Liver (tissue), 9 donors: ENCODE measurements around the gene MYCL. TPM values are rescaled to one million over a fixed set of nuclear protein-coding genes. Genes with fewer than 3 reads are reported as not detected.

ENCODE experiments used
- DNase-seq: peaks from one replicate; pipeline ENCODE4 v3.0.0-alpha.2; 2017; ENCODE audit warnings: low spot score
- H3K27ac ChIP-seq, 2 donors: one replicate each; pipeline ENCODE4 v1.7.0; 2013; ENCODE audit warnings: inconsistent platforms in 2 of 2, low read length in 2 of 2, control low read depth in 1 of 2, low read depth in 1 of 2, mild to moderate bottlenecking in 1 of 2
- H3K27me3 ChIP-seq, 4 donors: one replicate each; pipeline versions ENCODE4 v1.6.1 to v1.7.0; 2013; ENCODE audit warnings: low read length in 3 of 4, inconsistent platforms in 1 of 4, mild to moderate bottlenecking in 1 of 4, moderate library complexity in 1 of 4; ENCODE audit not compliant: control insufficient read depth in 4 of 4, insufficient read depth in 4 of 4
- H3K36me3 ChIP-seq, 4 donors: one replicate each; pipeline versions ENCODE4 v1.6.1 to v1.7.0; 2013; ENCODE audit warnings: low read length in 3 of 4, mild to moderate bottlenecking in 3 of 4, low read depth in 1 of 4, moderate library complexity in 1 of 4; ENCODE audit not compliant: control insufficient read depth in 4 of 4, insufficient read depth in 3 of 4
- H3K4me1 ChIP-seq, 4 donors: one replicate each; pipeline versions ENCODE4 v1.6.1 to v1.7.0; 2013; ENCODE audit warnings: low read length in 3 of 4, mild to moderate bottlenecking in 3 of 4, moderate library complexity in 1 of 4; ENCODE audit not compliant: control insufficient read depth in 4 of 4, insufficient read depth in 4 of 4
- H3K4me3 ChIP-seq, 3 donors: one replicate each; pipeline versions ENCODE4 v1.6.1 to v1.7.0; 2013; ENCODE audit warnings: low read length in 3 of 3, control low read depth in 1 of 3, low read depth in 1 of 3, mild to moderate bottlenecking in 1 of 3
- H3K9ac ChIP-seq, 2 donors: one replicate each; pipeline ENCODE4 v1.7.0; 2013; ENCODE audit warnings: low read length in 2 of 2, mild to moderate bottlenecking in 2 of 2, moderate library complexity in 2 of 2, control low read depth in 1 of 2, low read depth in 1 of 2
- H3K9me3 ChIP-seq, 4 donors: one replicate each; pipeline versions ENCODE4 v1.6.1 to v1.7.0; 2013; ENCODE audit warnings: low read length in 3 of 4; ENCODE audit not compliant: control insufficient read depth in 4 of 4
- EGR1 ChIP-seq, 2 donors: IDR thresholded peaks; 2 replicates each; pipeline ENCODE4 v1.6.1; 2016 to 2018; ENCODE audit warnings: antibody characterized with exemption in 2 of 2, low read depth in 2 of 2
- FOXA1 ChIP-seq: IDR thresholded peaks from 2 replicates; pipeline ENCODE4 v1.6.1; 2016; ENCODE audit warnings: antibody characterized with exemption
- FOXA2 ChIP-seq: IDR thresholded peaks from 2 replicates; pipeline ENCODE4 v1.6.1; 2016; ENCODE audit warnings: antibody characterized with exemption
- GABPA ChIP-seq, 2 donors: IDR thresholded peaks in 1 of 2; conservative IDR thresholded peaks in 1 of 2; 2 replicates each; pipeline ENCODE4 v1.6.1; 2016; ENCODE audit warnings: antibody characterized with exemption in 2 of 2, mild to moderate bottlenecking in 1 of 2, moderate library complexity in 1 of 2
- HNF4A ChIP-seq, 2 donors: conservative IDR thresholded peaks; 2 replicates each; pipeline ENCODE4 v1.6.1; 2016; ENCODE audit warnings: antibody characterized with exemption in 2 of 2, mild to moderate bottlenecking in 2 of 2
- HNF4G ChIP-seq: IDR thresholded peaks from 2 replicates; pipeline ENCODE4 v1.6.1; 2016; ENCODE audit warnings: antibody characterized with exemption
- JUND ChIP-seq, 2 donors: IDR thresholded peaks; 2 replicates each; pipeline ENCODE4 v1.6.1; 2016; ENCODE audit warnings: antibody characterized with exemption in 2 of 2
- NR2F2 ChIP-seq: IDR thresholded peaks from 2 replicates; pipeline ENCODE4 v1.6.1; 2016; ENCODE audit warnings: antibody characterized with exemption
- RAD21 ChIP-seq, 2 donors: IDR thresholded peaks; 2 replicates each; pipeline ENCODE4 v1.6.1; 2016; ENCODE audit warnings: antibody characterized with exemption in 2 of 2, mild to moderate bottlenecking in 2 of 2
- RXRA ChIP-seq, 2 donors: IDR thresholded peaks; 2 replicates each; pipeline ENCODE4 v1.6.1; 2017 to 2018; ENCODE audit warnings: antibody characterized with exemption in 2 of 2, mild to moderate bottlenecking in 1 of 2
- SP1 ChIP-seq: IDR thresholded peaks from 2 replicates; pipeline ENCODE4 v1.6.1; 2018; ENCODE audit warnings: antibody characterized with exemption, mild to moderate bottlenecking
- TAF1 ChIP-seq: conservative IDR thresholded peaks from 2 replicates; pipeline ENCODE4 v1.6.1; 2016; ENCODE audit warnings: antibody characterized with exemption, mild to moderate bottlenecking
- YY1 ChIP-seq: IDR thresholded peaks from 2 replicates; pipeline ENCODE4 v1.6.1; 2016; ENCODE audit warnings: antibody characterized with exemption, mild to moderate bottlenecking
- whole genome bisulfite sequencing: extraction: QIAGEN DNeasy Blood & Tissue Kit; methylation state at CpG from one replicate; pipeline ENCODE4 v1.1.7; 2013; 5-methylcytosine and 5-hydroxymethylcytosine counted together
- polyA plus RNA-seq, 2 donors: library from polyadenylated mRNA; stranded (reverse) in 1 of 2; unstranded in 1 of 2; fragments of 200-250 nt in 1 of 2; fragments of >200 nt in 1 of 2; fragmentation: Nextera tagmentation in 1 of 2; extraction: Ambion mirVana in 1 of 2; gene quantifications; one replicate each; pipeline versions ENCODE4 v1.2.1 to v1.2.3, GENCODE V29; 2013 to 2015
- total RNA-seq, 2 donors: library from RNA; depleted of rRNA; stranded (reverse); fragments of >200 nt; gene quantifications; one replicate each; pipeline ENCODE4 v1.2.3, GENCODE V29; 2014
- TF ChIP-seq, protein P1 (sequence below): IDR thresholded peaks from 2 replicates; pipeline ENCODE4 v1.6.1; 2016; ENCODE audit warnings: antibody characterized with exemption
- TF ChIP-seq, protein P2 (sequence below): IDR thresholded peaks from 2 replicates; pipeline ENCODE4 v1.6.1; 2016; ENCODE audit warnings: antibody characterized with exemption
- TF ChIP-seq, protein P3 (sequence below): IDR thresholded peaks from 2 replicates; pipeline ENCODE4 v1.6.1; 2016; ENCODE audit warnings: antibody characterized with exemption, mild to moderate bottlenecking
- TF ChIP-seq, protein P4 (sequence below): fragments of 150-350 bp; IDR thresholded peaks from 2 replicates; pipeline ENCODE4 v1.5.1; 2017; ENCODE audit warnings: improper control_type of control experiment, low read depth, low read length; ENCODE audit not compliant: missing input control
- TF ChIP-seq, protein P5 (sequence below): IDR thresholded peaks from 2 replicates; pipeline ENCODE4 v1.6.1; 2016; ENCODE audit warnings: antibody characterized with exemption
- donor health status: healthy.
- donor health status: healthy.
- donor health status: healthy.
- donor health status: healthy.
- donor health status: healthy.

The MYCL gene
- total and polyA plus RNA-seq, 4 donors: 1.8 to 6.6 (median 2.5) TPM

DNA sequence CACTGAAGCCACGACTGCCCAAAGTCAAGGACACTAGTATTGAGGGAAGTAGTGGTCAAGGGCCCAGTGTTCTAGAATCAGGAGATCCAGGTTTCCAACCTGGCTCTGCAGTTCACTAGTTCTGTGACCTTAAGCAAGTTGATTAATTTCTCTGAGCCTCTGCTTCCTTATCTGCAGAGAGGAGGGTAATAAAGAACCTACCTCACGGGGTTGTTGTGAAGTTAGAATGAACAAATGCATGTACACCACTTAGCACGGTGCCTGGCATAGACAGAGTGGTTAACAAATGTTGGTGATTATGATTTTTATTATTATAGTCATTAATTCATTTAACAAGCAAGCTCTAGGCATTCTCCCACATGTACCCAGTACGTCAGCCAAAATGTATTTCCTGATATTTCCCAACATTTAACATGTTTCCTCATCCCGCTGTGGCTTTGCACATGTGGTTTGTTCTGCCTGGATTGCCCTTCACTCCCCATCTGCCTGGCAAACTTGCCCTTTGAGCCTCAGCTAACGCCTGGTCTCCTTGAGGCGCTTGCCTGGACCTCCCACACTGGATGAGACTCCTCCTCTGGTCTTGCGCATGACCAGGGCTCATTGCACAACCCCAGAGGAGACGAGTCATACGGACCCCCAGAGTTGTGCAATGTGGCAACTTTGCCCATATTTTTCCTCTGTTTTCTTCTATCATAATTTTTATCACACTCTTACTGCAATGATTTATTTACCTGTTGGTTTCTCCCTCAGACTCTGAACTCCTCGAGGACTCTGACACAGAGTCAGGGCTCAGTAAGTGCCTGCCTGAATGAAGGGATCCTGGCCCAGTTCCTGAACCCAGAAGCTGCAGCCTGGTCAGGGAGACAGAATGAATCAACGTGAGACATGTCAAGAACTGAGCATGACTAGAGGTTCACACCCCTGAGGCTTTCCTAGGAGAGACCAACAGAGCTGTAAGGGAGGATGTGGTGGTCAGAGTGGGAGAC is 32.5 kb upstream of the MYCL start:
- 17% methylated on average over 12 of the region's 12 CpGs for WGBS
- no peak overlapping the region for H3K4me3 ChIP-seq
- peak overlapping the region; percentile 29 to 30 for H3K9ac ChIP-seq
- H3K9me3 ChIP-seq: no peaks in the 10 kb centered on the region
- no peaks in the 10 kb centered on the region for H3K27me3 ChIP-seq
- peak overlapping the region; percentile 60 to 85 for H3K27ac ChIP-seq
- peaks cover 17 to 55% (median 39%) of the 10 kb centered on the region in 4 donors for H3K4me1 ChIP-seq
- peak; percentile 60 for DNase-seq
- no peaks in the 10 kb centered on the region for H3K36me3 ChIP-seq
- TF ChIP-seq HNF4A (conservative IDR thresholded peaks at IDR 0.05) (peak; percentile 99), RXRA (IDR thresholded peaks at IDR 0.05) (peak; percentile 97 to 100), FOXA1 (peak; percentile 80), GABPA (IDR thresholded peaks at IDR 0.05 in 1 of 2, conservative IDR thresholded peaks at IDR 0.05 in 1 of 2) (peak in 1 of 2 donors; percentile 59), JUND (IDR thresholded peaks at IDR 0.05) (peak; percentile 95), RAD21 (IDR thresholded peaks at IDR 0.05) (peak; percentile 43 to 59), NR2F2 (peak; percentile 70), FOXA2 (peak; percentile 72), EGR1 (IDR thresholded peaks at IDR 0.05; ENCODE audit: low read depth in 2 of 2) (peak; percentile 60 to 95), SP1 (peak; percentile 99), HNF4G (peak; percentile 98), TAF1 (no peak), YY1 (peak; percentile 69)
- TF ChIP-seq, protein P1, sequence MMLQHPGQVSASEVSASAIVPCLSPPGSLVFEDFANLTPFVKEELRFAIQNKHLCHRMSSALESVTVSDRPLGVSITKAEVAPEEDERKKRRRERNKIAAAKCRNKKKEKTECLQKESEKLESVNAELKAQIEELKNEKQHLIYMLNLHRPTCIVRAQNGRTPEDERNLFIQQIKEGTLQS: peak; percentile 82
- TF ChIP-seq, protein P2, sequence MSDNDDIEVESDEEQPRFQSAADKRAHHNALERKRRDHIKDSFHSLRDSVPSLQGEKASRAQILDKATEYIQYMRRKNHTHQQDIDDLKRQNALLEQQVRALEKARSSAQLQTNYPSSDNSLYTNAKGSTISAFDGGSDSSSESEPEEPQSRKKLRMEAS: peak; percentile 100
- TF ChIP-seq, protein P3, sequence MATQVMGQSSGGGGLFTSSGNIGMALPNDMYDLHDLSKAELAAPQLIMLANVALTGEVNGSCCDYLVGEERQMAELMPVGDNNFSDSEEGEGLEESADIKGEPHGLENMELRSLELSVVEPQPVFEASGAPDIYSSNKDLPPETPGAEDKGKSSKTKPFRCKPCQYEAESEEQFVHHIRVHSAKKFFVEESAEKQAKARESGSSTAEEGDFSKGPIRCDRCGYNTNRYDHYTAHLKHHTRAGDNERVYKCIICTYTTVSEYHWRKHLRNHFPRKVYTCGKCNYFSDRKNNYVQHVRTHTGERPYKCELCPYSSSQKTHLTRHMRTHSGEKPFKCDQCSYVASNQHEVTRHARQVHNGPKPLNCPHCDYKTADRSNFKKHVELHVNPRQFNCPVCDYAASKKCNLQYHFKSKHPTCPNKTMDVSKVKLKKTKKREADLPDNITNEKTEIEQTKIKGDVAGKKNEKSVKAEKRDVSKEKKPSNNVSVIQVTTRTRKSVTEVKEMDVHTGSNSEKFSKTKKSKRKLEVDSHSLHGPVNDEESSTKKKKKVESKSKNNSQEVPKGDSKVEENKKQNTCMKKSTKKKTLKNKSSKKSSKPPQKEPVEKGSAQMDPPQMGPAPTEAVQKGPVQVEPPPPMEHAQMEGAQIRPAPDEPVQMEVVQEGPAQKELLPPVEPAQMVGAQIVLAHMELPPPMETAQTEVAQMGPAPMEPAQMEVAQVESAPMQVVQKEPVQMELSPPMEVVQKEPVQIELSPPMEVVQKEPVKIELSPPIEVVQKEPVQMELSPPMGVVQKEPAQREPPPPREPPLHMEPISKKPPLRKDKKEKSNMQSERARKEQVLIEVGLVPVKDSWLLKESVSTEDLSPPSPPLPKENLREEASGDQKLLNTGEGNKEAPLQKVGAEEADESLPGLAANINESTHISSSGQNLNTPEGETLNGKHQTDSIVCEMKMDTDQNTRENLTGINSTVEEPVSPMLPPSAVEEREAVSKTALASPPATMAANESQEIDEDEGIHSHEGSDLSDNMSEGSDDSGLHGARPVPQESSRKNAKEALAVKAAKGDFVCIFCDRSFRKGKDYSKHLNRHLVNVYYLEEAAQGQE: peak; percentile 68
- TF ChIP-seq, protein P4, sequence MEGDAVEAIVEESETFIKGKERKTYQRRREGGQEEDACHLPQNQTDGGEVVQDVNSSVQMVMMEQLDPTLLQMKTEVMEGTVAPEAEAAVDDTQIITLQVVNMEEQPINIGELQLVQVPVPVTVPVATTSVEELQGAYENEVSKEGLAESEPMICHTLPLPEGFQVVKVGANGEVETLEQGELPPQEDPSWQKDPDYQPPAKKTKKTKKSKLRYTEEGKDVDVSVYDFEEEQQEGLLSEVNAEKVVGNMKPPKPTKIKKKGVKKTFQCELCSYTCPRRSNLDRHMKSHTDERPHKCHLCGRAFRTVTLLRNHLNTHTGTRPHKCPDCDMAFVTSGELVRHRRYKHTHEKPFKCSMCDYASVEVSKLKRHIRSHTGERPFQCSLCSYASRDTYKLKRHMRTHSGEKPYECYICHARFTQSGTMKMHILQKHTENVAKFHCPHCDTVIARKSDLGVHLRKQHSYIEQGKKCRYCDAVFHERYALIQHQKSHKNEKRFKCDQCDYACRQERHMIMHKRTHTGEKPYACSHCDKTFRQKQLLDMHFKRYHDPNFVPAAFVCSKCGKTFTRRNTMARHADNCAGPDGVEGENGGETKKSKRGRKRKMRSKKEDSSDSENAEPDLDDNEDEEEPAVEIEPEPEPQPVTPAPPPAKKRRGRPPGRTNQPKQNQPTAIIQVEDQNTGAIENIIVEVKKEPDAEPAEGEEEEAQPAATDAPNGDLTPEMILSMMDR: no peak
- TF ChIP-seq, protein P5, sequence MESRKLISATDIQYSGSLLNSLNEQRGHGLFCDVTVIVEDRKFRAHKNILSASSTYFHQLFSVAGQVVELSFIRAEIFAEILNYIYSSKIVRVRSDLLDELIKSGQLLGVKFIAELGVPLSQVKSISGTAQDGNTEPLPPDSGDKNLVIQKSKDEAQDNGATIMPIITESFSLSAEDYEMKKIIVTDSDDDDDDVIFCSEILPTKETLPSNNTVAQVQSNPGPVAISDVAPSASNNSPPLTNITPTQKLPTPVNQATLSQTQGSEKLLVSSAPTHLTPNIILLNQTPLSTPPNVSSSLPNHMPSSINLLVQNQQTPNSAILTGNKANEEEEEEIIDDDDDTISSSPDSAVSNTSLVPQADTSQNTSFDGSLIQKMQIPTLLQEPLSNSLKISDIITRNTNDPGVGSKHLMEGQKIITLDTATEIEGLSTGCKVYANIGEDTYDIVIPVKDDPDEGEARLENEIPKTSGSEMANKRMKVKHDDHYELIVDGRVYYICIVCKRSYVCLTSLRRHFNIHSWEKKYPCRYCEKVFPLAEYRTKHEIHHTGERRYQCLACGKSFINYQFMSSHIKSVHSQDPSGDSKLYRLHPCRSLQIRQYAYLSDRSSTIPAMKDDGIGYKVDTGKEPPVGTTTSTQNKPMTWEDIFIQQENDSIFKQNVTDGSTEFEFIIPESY: peak; percentile 95
